AG09309 (cell line): Measurements from ENCODE around the gene RAPGEF1.
"Not testable (repeated sequence)": the region's sequence is repeated elsewhere in the genome, so short reads cannot be mapped to it uniquely, and the experiment has no call there.

ENCODE experiments used
- DNase-seq: peaks from one replicate; pipeline ENCODE4 v3.0.0-alpha.2; 2010; ENCODE audit warnings: low read depth
- H3K4me3 ChIP-seq: 2 replicates; pipeline ENCODE4 v1.5.1; 2011; ENCODE audit warnings: mild to moderate bottlenecking, low read depth, low read length, moderate library complexity; ENCODE audit not compliant: control insufficient read depth
- TF ChIP-seq, protein P1 (sequence below): IDR thresholded peaks from 2 replicates; pipeline ENCODE4 v1.5.1; 2011; ENCODE audit warnings: mild to moderate bottlenecking, low read depth, low read length, inconsistent platforms; ENCODE audit not compliant: insufficient read depth, control insufficient read depth; ENCODE audit errors: missing control alignments

The RAPGEF1 gene

GRCh38 chr9:131668057-131668438 lies 71.8 kb downstream of the RAPGEF1 start:
- TF ChIP-seq, protein P1, sequence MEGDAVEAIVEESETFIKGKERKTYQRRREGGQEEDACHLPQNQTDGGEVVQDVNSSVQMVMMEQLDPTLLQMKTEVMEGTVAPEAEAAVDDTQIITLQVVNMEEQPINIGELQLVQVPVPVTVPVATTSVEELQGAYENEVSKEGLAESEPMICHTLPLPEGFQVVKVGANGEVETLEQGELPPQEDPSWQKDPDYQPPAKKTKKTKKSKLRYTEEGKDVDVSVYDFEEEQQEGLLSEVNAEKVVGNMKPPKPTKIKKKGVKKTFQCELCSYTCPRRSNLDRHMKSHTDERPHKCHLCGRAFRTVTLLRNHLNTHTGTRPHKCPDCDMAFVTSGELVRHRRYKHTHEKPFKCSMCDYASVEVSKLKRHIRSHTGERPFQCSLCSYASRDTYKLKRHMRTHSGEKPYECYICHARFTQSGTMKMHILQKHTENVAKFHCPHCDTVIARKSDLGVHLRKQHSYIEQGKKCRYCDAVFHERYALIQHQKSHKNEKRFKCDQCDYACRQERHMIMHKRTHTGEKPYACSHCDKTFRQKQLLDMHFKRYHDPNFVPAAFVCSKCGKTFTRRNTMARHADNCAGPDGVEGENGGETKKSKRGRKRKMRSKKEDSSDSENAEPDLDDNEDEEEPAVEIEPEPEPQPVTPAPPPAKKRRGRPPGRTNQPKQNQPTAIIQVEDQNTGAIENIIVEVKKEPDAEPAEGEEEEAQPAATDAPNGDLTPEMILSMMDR = no peak
- no peak overlapping the region for H3K4me3 ChIP-seq
- no peak for DNase-seq

DNA sequence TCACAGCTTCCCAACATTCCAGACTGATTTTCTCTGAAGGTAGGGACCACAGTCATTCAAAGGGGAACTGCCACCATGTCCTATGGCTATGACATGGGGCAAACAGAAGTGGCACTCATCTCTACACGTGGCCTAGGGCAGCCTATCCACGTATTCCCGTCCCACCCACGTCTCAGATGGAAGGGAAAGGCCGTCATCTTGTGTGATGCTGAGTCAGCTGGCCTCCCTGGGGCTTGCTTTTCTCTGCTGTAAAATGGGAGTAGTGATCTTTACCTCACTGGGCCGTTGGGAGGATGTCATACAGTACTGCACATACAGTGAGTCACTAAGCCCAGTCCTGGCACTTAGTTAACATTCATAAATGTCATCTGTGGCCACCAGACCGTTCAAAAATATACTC lies 72.3 kb downstream of the RAPGEF1 start:
- DNase-seq = no peak
- no peak overlapping the region for H3K4me3 ChIP-seq
- TF ChIP-seq, protein P1 = no peak

DNA sequence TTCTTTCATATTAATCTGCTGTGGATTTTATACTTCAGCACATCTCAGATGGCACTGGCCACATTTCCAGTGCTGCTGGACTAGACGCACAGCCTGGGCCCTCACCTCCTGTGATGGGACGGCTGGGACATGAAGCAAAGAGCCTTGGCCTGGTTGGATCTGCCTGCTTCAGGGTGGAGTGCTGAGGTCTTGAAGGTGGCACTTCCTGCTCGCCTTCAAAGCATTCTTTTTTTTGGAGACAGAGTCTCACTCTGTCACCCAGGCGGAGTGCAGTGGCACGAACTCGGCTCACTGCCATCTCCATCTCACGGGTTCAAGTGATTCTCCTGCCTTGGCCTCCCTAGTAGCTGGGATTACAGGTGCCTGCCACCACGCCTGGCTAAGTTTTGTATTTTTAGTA lies 73.1 kb downstream of the RAPGEF1 start:
- TF ChIP-seq, protein P1 = no peak
- DNase-seq = no peak
- H3K4me3 ChIP-seq = no peak overlapping the region

DNA sequence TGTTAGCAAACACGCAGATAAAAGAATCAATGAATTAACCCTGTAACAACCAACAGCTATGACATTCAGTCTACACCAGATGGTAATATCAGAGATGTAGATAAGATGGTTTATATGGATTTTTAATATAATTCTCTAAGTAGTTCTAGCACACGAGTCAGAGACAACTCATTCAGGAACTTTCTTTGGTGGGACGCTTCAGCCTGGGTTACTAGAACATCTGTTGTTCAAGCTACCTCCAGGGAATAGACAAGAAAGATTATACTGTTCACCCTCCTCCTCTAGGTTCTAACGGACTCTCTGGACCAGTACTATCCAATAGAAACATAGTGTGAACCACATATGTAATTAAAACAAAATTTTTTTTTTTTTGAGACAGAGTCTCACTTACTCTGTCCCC lies 73.8 kb downstream of the RAPGEF1 start:
- no peak for DNase-seq
- H3K4me3 ChIP-seq = no peak overlapping the region
- TF ChIP-seq, protein P1 = no peak

DNA sequence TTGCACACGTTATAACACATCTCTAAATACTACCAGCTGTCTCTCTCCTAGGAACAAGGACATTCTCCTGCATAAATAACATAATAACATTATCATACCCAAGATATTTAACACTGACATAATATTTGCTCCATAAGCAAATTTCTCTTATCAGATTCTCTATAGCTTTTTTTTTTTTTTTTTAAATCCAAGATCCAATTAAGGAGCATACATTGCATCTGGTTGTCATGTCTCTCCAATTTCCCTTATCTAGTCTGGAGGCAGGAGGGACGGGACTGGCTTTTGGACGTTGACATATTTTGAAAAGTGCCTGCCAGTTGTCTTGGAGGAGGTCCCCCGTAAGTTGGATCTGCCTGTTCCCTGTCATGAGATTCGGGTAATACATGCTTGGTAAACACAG lies 76.6 kb downstream of the RAPGEF1 start:
- TF ChIP-seq, protein P1 = no peak
- H3K4me3 ChIP-seq = no peak overlapping the region
- no peak for DNase-seq

DNA sequence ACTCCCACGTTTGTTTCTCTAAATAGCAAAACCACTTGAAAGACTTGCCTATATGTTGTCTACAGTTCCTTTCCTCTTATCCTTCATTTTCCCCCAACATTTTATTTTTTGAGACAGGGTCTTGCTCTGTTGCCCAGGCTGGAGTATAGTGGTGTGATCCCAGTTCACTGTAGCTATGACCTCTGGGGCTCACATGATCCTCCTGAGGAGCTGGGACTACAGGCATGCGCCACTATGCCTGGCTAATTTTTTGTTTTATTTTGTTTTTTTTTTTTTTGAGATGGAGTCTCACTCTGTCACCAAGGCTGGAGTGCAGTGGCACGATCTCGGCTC lies 77.6 kb downstream of the RAPGEF1 start:
- H3K4me3 ChIP-seq, DNase-seq: not testable (repeated sequence)

- no peak for DNase-seq
- TF ChIP-seq, protein P1 = no peak
- H3K4me3 ChIP-seq = no peak overlapping the region
These were observed 78.1 kb downstream of the RAPGEF1 start for GRCh38 chr9:131661568-131662288.
